ENCODE data around the gene LYL1. TPM values are rescaled to one million over a fixed set of nuclear protein-coding genes. Genes with fewer than 3 reads are reported as not detected.
A peak's percentile ranks its signal among the peaks of the same experiment; 100 is the strongest.

The LYL1 gene
- total and polyA plus RNA-seq, 9 of the 15 experiments (the other 6 are each of a cell fraction or from before 2014, with no cell fraction given) = 1.3 to 266 (median 34.0) TPM

GRCh38 chr19:13117176-13117771, 14.6 kb upstream of the LYL1 start (continued):
- TF ChIP-seq PHB2 (IDR thresholded peaks at IDR 0.05; ENCODE audit: low read depth) (peak; percentile 37; the same call in 1 of the 2 replicates), SMARCC2 (IDR thresholded peaks at IDR 0.05; ENCODE audit: low read depth) (no peak), SREBF1 (IDR thresholded peaks at IDR 0.05; ENCODE audit: borderline replicate concordance, low read depth, low read length) (no peak), TAL1 (IDR thresholded peaks at IDR 0.05) (0 out of 2 replicates have a peak, but pooled peaks have one; percentile 2), TFAM (CRISPR knock-in tag; conservative IDR thresholded peaks at IDR 0.05) (no peak), ZNF445 (CRISPR knock-in tag; IDR thresholded peaks at IDR 0.05; ENCODE audit: low read depth) (no peak), ZNF143 (CRISPR knock-in tag; IDR thresholded peaks at IDR 0.05) (no peak), ZFPM2 (CRISPR knock-in tag; IDR thresholded peaks at IDR 0.05) (no peak), RBM15 (IDR thresholded peaks at IDR 0.05; ENCODE audit: insufficient read depth, low read length) (no peak), TAF1 (IDR thresholded peaks at IDR 0.05; ENCODE audit: control insufficient read depth, extremely low read depth, insufficient read depth, low read length, severe bottlenecking) (peak; percentile 7), NCOA2 (IDR thresholded peaks at IDR 0.05; ENCODE audit: partially characterized antibody in 2 of 2) (no peak), POLR2H (tag; IDR thresholded peaks at IDR 0.05; ENCODE audit: low read depth) (no peak), ZNF175 (CRISPR knock-in tag; IDR thresholded peaks at IDR 0.05; ENCODE audit: low read depth) (no peak), ETV1 (tag; conservative IDR thresholded peaks at IDR 0.05; ENCODE audit: low read depth) (no peak), ZNF212 (CRISPR knock-in tag; IDR thresholded peaks at IDR 0.05) (no peak), ZNF444 (CRISPR knock-in tag; IDR thresholded peaks at IDR 0.05) (no peak), BRD9 (IDR thresholded peaks at IDR 0.05; ENCODE audit: low read depth, partially characterized antibody) (no peak), PTTG1 (tag; IDR thresholded peaks at IDR 0.05; ENCODE audit: low read depth) (no peak), HMBOX1 (IDR thresholded peaks at IDR 0.05) (no peak; the same call in none of the 2 replicates), U2AF2 (optimal IDR thresholded peaks at IDR 0.05; ENCODE audit: low read depth, low read length) (no peak), LCOR (CRISPR knock-in tag; IDR thresholded peaks at IDR 0.05) (no peak), POLR2A (conservative IDR thresholded peaks at IDR 0.05) (no peak), KLF6 (CRISPR knock-in tag; IDR thresholded peaks at IDR 0.05; ENCODE audit: borderline replicate concordance) (no peak)
- TF ChIP-seq, protein P1, sequence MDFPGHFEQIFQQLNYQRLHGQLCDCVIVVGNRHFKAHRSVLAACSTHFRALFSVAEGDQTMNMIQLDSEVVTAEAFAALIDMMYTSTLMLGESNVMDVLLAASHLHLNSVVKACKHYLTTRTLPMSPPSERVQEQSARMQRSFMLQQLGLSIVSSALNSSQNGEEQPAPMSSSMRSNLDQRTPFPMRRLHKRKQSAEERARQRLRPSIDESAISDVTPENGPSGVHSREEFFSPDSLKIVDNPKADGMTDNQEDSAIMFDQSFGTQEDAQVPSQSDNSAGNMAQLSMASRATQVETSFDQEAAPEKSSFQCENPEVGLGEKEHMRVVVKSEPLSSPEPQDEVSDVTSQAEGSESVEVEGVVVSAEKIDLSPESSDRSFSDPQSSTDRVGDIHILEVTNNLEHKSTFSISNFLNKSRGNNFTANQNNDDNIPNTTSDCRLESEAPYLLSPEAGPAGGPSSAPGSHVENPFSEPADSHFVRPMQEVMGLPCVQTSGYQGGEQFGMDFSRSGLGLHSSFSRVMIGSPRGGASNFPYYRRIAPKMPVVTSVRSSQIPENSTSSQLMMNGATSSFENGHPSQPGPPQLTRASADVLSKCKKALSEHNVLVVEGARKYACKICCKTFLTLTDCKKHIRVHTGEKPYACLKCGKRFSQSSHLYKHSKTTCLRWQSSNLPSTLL (IDR thresholded peaks at IDR 0.05) = 0 out of 2 replicates have a peak, but pooled peaks have one; percentile 35

Measured in K562 (cell line).